ENCODE results near the gene LRRC36. TPM values are rescaled to one million over a fixed set of nuclear protein-coding genes. Genes with fewer than 3 reads are reported as not detected.
"Not testable (repeated sequence)": the region's sequence is repeated elsewhere in the genome, so short reads cannot be mapped to it uniquely, and the experiment has no call there.

LRRC36 gene
- total RNA-seq, 2 donors from 2014 or later, result 1.6 to 7.0 TPM

DNA sequence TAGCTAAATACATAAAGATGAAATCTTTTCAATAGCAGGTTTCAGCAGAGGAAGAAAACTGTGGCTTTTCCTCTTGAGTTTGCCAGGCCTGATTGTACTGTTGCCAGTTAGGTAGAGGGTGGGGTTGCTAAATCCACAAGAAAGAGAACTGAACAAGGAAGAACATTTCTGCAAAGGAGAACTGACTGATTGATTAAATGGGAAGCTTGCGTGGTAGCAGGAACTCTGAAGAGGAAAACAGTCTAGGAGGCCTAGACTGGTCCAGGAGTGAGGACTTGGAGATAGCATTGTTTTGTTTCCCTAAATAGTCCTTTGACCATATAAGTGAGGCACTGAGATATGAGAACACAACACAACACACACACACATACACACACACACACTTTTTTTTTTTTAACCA lies 18.8 kb downstream of the LRRC36 start:
- DNase-seq (no peak), ATAC-seq (no peak)
- intact Hi-C loops (cut with DNase I), result no loop called here
- Histone ChIP-seq H3K27me3 (no peaks in the 10 kb centered on the region), H3K4me1 (no peaks in the 10 kb centered on the region), H3K27ac (peak overlapping the region in 2 of 4 donors; percentile 27 to 43), H3K9me3 (no peaks in the 10 kb centered on the region), H3K36me3 (replicated peaks in 1 of 2; ENCODE audit: insufficient read depth in 1 of 2, low read depth in 2 of 2) (no peaks in the 10 kb centered on the region), H3K4me3 (no peak overlapping the region)
- TF ChIP-seq POLR2A (IDR thresholded peaks at IDR 0.05) (no peak), CTCF (IDR thresholded peaks at IDR 0.05) (no peak)
- 50 to 52% methylated on average over 1 of the region's 1 CpG for WGBS, 2 donors

DNA sequence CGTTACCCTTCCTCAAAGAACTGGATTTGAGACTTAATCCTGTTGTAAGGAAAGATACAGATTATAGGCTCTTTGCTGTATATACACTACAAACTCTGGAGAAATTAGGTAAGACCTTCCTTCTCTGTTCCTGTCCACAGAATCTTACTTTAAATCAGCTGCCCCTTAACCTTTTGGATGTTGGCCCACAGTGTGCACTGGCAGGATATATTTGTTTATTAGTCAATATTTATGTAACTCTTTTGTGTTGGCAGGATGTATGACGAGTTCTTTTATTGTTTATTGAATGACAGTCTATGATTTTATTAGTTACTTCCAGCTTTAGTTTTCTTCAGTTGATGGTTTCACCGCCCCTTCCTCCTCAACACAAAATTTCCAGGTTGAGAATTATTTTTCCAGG lies 19.7 kb downstream of the LRRC36 start:
- Histone ChIP-seq H3K27ac (peak overlapping the region in 1 of 4 donors; percentile 27), H3K9me3 (no peaks in the 10 kb centered on the region), H3K27me3 (no peaks in the 10 kb centered on the region), H3K4me1 (no peaks in the 10 kb centered on the region), H3K36me3 (replicated peaks in 1 of 2; ENCODE audit: insufficient read depth in 1 of 2, low read depth in 2 of 2) (no peaks in the 10 kb centered on the region), H3K4me3 (no peak overlapping the region)
- intact Hi-C loops (cut with DNase I), result no loop called here
- TF ChIP-seq CTCF (IDR thresholded peaks at IDR 0.05) (no peak), POLR2A (IDR thresholded peaks at IDR 0.05) (no peak)
- ATAC-seq (no peak), DNase-seq (no peak)
- WGBS, 2 donors, result 63 to 69% methylated on average over 3 of the region's 3 CpGs

DNA sequence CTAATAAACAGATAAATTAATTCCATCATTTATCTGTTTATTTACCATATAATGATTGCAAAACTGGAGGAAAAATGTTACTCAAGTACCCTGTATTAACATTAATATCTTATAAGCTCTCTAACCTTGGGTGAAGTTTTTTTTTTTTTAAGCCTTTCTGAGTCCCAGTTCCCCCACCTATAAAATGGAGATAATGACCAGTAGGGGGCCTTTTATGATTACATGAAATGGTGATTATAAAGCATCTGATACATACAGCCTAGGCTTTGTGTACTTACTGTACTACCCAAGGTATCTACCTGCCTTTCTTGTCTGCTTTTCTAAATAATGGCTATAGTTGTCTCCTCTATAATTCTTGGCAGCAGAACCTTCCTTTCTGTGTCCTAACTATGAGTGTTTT lies 22.6 kb downstream of the LRRC36 start:
- no peaks in the 10 kb centered on the region for H3K4me1 ChIP-seq
- no peak overlapping the region for H3K4me3 ChIP-seq
- H3K9me3 ChIP-seq, result no peaks in the 10 kb centered on the region
- TF ChIP-seq CTCF (IDR thresholded peaks at IDR 0.05) (peak in 5 of 7 experiments; percentile 15 to 36 (median 27)), POLR2A (IDR thresholded peaks at IDR 0.05) (no peak)
- intact Hi-C loops (cut with DNase I), result no loop called here
- ATAC-seq, result no peak
- H3K36me3 ChIP-seq (replicated peaks in 1 of 2; ENCODE audit: insufficient read depth in 1 of 2, low read depth in 2 of 2), result no peaks in the 10 kb centered on the region
- no peak overlapping the region for H3K27ac ChIP-seq
- no peaks in the 10 kb centered on the region for H3K27me3 ChIP-seq
- DNase-seq, result no peak

- Histone ChIP-seq H3K4me1 (no peaks in the 10 kb centered on the region), H3K36me3 (replicated peaks in 1 of 2; ENCODE audit: insufficient read depth in 1 of 2, low read depth in 2 of 2) (no peaks in the 10 kb centered on the region), H3K27me3 (no peaks in the 10 kb centered on the region), H3K4me3 (no peak overlapping the region), H3K9me3 (no peaks in the 10 kb centered on the region), H3K27ac (no peak overlapping the region)
- TF ChIP-seq POLR2A (IDR thresholded peaks at IDR 0.05), result no peak
- TF ChIP-seq CTCF (IDR thresholded peaks at IDR 0.05), result no peak
- ATAC-seq (no peak), DNase-seq (no peak)
- intact Hi-C loops (cut with DNase I), result no loop called here
- WGBS, 2 donors, result 91 to 100% methylated on average over 1 of the region's 1 CpG
Observed at GRCh38 chr16:67350324-67350723, 23.7 kb downstream of the LRRC36 start.

DNA sequence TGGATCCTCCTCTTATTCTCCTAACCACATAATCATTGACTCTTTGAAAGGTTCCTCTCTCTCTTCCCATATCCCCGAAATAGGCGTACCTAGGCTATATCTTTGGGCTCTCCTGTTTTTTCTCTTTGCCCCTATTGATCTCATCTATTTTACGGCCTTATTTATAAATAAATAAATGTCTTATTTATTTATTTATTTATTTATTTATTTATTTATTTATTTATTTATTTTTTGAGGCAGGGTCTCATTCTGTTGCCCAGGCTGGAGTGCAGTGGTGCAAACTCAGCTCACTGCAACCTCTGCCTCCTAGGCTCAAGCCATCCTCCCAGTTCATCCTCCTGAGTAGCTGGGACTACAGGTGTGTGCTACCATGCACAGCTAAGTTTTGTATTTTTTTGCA lies 25.8 kb downstream of the LRRC36 start:
- H3K36me3 ChIP-seq (replicated peaks in 1 of 2; ENCODE audit: insufficient read depth in 1 of 2, low read depth in 2 of 2); H3K27me3 ChIP-seq; H3K27ac ChIP-seq; H3K9me3 ChIP-seq; intact Hi-C loops (cut with DNase I); ATAC-seq; H3K4me1 ChIP-seq; DNase-seq; H3K4me3 ChIP-seq: not testable (repeated sequence)
- WGBS, 2 donors, result 90 to 96% methylated on average over 3 of the region's 3 CpGs
